SH-SY5Y (cell line): ENCODE measurements around the gene NRIP3.

Experiments
- GATA2 ChIP-seq: IDR thresholded peaks from 2 replicates; pipeline ENCODE4 v1.6.1; 2011; ENCODE audit warnings: mild to moderate bottlenecking, low read depth, low read length
- GATA3 ChIP-seq: IDR thresholded peaks from 2 replicates; pipeline ENCODE4 v1.6.1; 2011; ENCODE audit warnings: low read depth, mild to moderate bottlenecking, low read length, moderate library complexity

DNA sequence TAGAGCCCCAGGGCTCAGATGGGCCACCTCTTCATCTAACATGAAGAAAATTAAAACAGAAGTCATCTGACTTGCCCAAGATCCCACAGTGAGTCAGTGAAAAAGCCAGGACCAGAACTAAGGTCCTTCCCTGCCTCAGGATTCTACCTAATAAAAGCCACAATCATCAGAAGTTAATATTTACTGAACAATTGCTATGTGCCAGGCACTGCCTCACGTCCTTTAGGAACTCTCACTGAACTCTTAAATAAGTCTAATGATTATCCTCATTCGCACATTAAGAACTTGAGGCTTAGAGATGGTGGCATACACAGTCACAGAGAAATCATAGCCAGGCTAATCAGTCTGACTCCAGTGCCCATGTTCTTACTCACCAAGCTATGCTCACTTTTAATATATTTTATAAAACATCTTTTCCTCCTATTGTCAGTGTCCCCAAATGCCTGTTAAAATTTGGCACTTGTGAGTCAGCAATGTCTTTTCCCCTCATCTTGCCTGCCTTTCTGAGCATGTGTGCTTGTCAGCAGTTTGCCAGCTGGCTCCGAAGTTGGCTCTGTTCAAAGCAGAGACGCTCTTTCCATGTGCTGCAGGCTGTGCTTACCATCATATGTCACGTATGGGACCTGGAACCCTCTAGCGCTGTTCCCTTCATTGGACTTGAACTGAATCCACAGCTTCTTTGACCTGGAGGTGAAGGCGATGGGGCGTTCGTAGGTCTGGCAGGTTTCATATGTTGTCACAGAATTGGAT, 21.5 kb upstream of the NRIP3 start:
- no peak for TF ChIP-seq GATA2
- TF ChIP-seq GATA3, result no peak
